Mucosa of stomach (tissue), 1 donor: ENCODE measurements around the gene ITCH.
A peak's percentile ranks its signal among the peaks of the same experiment; 100 is the strongest.

Source experiments
- H3K27me3 ChIP-seq: one replicate; pipeline ENCODE4 v1.7.0; 2013; ENCODE audit warnings: mild to moderate bottlenecking, low read length; ENCODE audit not compliant: control insufficient read depth, insufficient read depth
- H3K36me3 ChIP-seq: one replicate; pipeline ENCODE4 v1.7.0; 2013; ENCODE audit warnings: low read length; ENCODE audit not compliant: control insufficient read depth, insufficient read depth
- H3K4me1 ChIP-seq: one replicate; pipeline ENCODE4 v1.7.0; 2013; ENCODE audit warnings: mild to moderate bottlenecking, low read length; ENCODE audit not compliant: control insufficient read depth, insufficient read depth
- H3K4me3 ChIP-seq: one replicate; pipeline ENCODE4 v1.7.0; 2013; ENCODE audit warnings: low read length
- H3K9ac ChIP-seq: one replicate; pipeline ENCODE4 v1.7.0; 2013; ENCODE audit warnings: mild to moderate bottlenecking, low read length, moderate library complexity
- H3K9me3 ChIP-seq: one replicate; pipeline ENCODE4 v1.7.0; 2013; ENCODE audit warnings: mild to moderate bottlenecking, low read length, moderate library complexity; ENCODE audit not compliant: control insufficient read depth
- donor health status: Pancreatic carcinoma.

ITCH gene

DNA sequence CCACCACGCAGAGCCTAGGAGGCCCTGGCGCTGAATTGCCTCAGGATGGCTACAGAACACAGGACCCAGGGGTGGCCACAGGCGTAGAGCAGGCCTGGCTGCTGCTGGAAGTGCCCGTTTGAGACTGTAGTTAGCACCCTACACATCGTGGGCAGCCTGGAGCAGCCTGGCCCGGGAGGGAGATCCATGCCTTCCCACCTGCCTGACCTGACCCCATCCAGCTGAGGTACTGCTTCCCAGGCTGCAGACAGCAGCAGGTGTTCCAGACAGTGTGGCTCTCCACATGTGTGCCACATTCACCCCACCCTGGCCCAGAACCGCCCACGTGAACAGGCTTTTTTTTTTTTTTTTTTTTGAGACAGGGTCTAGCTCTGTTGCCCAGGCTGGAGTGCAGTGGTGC lies 174.6 kb downstream of the ITCH start:
- H3K4me3 ChIP-seq = no peak overlapping the region
- H3K27me3 ChIP-seq = no peaks in the 10 kb centered on the region
- H3K9ac ChIP-seq = no peak overlapping the region
- H3K9me3 ChIP-seq = no peaks in the 10 kb centered on the region
- no peaks in the 10 kb centered on the region for H3K4me1 ChIP-seq
- H3K36me3 ChIP-seq = peaks cover 27% of the 10 kb centered on the region

DNA sequence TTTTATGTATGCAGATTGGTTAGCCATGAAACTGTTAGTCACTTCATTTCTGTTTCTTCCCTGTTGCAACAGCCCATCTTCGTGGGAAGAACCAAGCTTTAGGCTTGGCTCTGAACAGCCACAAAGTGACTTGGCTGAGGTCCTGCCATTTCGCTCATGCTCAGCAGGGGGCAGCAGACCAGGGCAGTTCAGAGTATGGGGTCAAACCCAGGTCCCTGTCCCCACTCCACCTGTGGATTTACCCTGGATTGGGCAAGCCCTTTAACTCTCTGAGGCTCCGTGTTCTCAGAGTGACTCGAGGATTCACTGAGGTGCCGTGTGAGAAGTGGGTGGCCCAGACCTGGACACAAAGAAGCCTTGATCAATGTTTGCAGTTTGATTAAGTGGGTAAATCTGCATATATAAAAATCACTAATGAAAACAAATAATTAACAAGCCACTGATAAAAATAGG lies 175.6 kb downstream of the ITCH start:
- Histone ChIP-seq H3K27me3 (no peaks in the 10 kb centered on the region), H3K9ac (no peak overlapping the region), H3K4me1 (no peaks in the 10 kb centered on the region), H3K36me3 (peaks cover 27% of the 10 kb centered on the region), H3K9me3 (no peaks in the 10 kb centered on the region), H3K4me3 (no peak overlapping the region)

DNA sequence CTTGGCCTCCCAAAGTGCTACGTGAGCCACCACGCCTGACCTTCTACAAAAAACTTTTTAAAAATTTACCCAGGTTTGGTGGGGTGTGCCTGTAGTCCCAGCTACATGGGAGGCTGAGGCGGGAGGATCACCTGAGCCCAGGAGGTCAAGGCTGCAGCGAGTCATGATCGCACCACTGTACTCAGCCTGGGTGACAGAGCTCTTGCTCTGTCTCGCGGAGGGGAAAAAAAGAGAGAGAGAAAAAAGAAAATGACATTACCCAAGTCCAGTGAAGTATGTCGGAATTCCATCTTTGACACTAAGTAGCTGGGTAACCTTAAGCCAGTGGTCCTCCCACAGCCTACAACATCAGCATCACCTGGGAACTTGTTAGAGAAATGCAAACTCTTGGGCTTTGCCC lies 176.7 kb downstream of the ITCH start:
- Histone ChIP-seq H3K9me3 (no peaks in the 10 kb centered on the region), H3K4me1 (no peaks in the 10 kb centered on the region), H3K9ac (no peak overlapping the region), H3K36me3 (peaks cover 23% of the 10 kb centered on the region), H3K4me3 (no peak overlapping the region), H3K27me3 (no peaks in the 10 kb centered on the region)

DNA sequence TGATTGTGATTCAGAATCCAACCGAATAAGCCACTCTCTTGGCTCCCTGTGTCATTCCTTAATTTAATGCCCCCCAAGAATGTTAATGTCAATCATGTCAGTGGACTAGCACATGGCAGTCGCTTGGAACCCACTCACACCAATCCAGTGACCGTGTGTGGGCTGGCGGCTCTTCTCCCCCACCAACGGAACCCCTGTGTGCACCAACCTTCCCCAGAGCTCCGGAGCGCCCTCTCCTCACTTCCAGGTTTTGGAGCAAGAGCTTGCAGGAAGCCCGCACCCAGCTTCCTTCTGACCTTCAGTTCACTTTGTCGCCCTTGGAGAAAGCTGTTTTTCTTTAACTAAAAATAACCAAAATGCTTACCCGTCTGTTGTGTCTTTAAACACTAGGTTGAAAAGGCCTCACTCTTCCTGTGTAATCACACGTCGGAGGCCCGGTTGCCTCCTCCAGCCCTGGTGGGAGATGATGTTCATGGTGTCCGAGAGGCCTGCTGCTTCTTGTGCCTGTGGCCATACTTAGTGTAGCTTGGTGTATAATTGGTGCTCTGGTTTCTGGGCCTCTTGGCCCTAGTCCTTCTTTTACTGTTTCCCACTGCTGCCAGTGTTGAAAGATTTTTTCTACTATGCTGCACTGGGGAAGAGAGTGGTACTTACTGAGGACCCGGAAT lies 177.7 kb downstream of the ITCH start:
- no peak overlapping the region for H3K4me3 ChIP-seq
- no peak overlapping the region for H3K9ac ChIP-seq
- H3K4me1 ChIP-seq = no peaks in the 10 kb centered on the region
- no peaks in the 10 kb centered on the region for H3K9me3 ChIP-seq
- peaks cover 15% of the 10 kb centered on the region for H3K36me3 ChIP-seq
- no peaks in the 10 kb centered on the region for H3K27me3 ChIP-seq

DNA sequence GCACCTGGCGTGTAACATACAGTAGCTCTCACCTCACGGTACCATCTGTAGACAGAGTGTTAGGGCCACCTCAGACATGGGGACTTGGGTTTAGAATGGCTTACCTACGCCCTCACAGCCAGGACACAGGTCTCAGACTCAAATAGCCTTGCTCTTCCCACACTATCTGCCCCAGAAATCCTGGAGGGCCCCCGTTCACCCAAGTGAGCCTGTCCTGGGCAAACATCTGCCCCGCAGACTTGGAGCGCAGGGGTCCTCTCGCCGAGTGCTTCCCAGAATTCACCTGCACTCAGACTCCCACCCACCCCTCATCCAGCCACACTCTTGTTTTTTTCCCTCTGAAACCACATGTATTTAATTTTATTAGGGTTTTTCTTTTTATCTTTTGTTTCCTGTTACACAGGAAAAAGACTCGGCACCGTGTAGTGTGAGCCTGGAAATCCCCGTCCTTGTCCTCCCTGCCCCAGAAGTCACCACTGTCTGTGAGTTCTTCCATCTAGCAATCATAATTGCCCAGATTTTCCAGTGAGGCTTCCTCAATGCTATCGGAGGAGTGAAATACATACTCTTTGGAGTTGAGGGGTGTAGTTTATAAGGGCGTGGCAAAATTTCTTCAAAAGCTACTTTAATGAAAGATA lies 178.3 kb downstream of the ITCH start:
- H3K4me1 ChIP-seq = no peaks in the 10 kb centered on the region
- H3K27me3 ChIP-seq = no peaks in the 10 kb centered on the region
- H3K36me3 ChIP-seq = peaks cover 9% of the 10 kb centered on the region
- no peaks in the 10 kb centered on the region for H3K9me3 ChIP-seq
- H3K4me3 ChIP-seq = no peak overlapping the region
- H3K9ac ChIP-seq = no peak overlapping the region

DNA sequence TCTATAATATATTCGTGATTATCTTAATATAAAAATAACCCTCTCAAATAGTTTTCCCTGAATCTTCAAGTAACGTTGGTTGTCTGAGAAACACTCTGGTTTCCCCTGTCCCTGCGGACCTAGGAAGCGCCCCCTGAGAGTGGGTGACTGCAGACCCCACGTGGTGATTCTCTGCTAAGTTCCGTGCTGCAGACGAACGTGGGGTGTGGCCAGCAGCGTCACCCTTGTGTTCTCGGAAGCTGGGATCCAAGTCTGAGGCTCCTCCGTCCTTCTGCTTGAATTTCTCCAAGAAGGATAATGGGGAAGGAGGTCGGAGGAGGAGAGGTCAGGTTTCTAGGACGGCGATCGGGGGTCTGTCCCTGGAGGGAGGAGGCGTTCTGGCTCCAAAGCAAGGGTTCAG lies 178.8 kb downstream of the ITCH start:
- H3K27me3 ChIP-seq = no peaks in the 10 kb centered on the region
- H3K9ac ChIP-seq = no peak overlapping the region
- no peaks in the 10 kb centered on the region for H3K4me1 ChIP-seq
- no peak overlapping the region for H3K4me3 ChIP-seq
- no peaks in the 10 kb centered on the region for H3K9me3 ChIP-seq
- H3K36me3 ChIP-seq = peaks cover 9% of the 10 kb centered on the region

DNA sequence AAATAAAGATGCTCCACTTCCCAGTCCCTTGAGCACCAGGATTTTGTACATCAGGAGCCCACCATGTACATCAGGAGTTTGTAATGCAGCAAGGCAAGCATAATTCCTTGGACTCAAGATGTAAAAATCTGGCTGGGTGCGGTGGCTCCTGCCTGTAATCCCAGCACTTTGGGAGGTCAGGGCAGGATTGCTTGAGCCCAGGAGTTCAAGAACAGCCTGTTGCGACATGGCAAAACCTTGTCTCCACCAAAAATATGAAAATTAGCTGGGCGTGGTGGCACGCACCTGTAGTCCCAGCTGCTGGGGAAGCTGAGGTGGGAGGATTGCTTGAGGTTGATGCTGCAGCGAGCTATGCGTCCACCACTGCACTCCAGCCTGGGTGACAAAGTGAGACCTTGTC lies 179.4 kb downstream of the ITCH start:
- Histone ChIP-seq H3K27me3 (no peaks in the 10 kb centered on the region), H3K9ac (no peak overlapping the region), H3K4me1 (no peaks in the 10 kb centered on the region), H3K4me3 (no peak overlapping the region), H3K9me3 (no peaks in the 10 kb centered on the region), H3K36me3 (peaks cover 9% of the 10 kb centered on the region)

DNA sequence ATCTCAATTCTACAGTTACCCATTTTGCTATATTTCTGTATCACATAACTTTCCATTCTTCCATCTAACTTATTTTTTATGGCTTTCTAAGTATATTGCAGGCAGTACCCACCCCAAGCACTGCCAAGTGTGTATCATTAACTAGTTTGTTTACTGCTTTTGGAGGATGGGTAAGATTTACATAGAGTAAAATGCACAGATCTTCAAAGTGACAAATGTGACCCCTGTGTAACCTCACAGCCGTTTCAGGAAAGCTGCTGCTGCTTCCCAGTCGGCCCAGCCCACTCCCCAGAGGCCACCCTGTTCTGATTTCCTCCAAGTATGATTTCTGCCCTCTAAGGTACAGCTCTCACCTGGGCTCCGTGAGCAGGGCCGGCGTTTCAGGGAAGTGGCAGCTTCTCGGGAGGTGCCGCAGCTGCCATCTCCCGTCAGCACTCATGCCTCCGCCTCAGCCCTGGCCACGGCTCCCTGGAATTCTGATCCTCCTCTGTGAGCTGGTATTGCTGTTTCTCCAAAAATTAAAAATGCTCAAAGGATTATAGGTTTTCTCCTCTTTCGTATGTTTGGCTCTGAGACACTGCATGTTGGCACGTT lies 180.5 kb downstream of the ITCH start:
- Histone ChIP-seq H3K27me3 (no peaks in the 10 kb centered on the region), H3K36me3 (peaks cover 9% of the 10 kb centered on the region), H3K4me1 (no peaks in the 10 kb centered on the region), H3K9me3 (no peaks in the 10 kb centered on the region), H3K4me3 (no peak overlapping the region), H3K9ac (no peak overlapping the region)

DNA sequence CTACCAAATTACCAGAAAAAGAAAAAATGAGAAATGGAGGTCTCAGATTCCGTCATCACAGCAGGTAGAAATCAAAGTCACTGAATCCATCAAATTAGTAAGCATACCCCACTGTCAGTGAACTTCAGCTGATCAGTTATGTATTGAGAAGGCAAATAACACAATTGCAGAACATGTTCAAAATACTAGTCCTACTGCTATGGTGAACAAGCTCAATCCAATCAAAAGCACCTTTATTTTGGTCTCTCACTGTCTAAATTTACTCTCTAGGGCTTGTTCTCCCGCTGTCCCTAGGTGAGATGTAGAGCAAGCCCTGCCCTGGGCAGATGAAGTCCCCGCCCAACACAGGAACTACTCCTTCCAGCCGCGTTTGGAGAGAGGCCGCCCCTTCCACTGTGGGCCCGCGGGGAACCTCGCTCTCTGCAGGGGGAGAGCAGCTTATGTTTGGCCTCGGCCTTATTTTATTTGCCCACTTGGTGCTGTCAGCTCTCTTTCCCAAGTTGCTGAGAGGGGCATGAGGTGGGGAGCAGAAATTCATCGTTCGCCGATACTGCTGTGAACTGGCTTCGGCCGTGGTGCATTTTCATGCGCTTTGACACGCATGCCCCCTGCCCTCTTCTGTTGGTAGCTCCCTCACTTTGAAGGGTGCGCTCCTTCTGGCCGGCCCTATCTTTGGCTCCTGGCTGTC lies 181.2 kb downstream of the ITCH start:
- Histone ChIP-seq H3K4me1 (peaks cover 3% of the 10 kb centered on the region), H3K9ac (peak overlapping the region; percentile 1), H3K9me3 (no peaks in the 10 kb centered on the region), H3K4me3 (no peak overlapping the region), H3K36me3 (peaks cover 9% of the 10 kb centered on the region), H3K27me3 (no peaks in the 10 kb centered on the region)

DNA sequence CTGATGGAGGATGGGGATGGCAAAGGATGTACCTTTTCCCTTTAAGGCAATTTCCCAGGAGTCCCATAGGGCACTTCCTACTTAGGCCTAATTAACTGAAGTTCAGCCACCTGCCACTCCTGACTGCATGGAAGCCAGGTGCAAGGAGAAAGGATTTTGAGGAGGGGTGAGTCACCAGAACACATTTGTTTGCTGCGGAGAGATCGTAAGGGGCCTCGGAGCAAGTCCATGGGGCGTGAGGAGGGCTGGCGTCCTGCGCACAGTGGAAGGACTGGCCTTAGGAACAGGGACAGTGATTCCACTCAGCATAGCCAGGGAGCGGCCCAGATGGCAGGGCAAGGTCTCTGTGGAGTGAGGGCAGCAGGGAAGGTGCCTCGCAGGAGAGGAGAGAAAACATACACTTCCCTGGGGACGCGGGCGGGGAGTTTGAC lies 183.7 kb downstream of the ITCH start:
- Histone ChIP-seq H3K4me1 (peaks cover 14% of the 10 kb centered on the region), H3K27me3 (no peaks in the 10 kb centered on the region), H3K9me3 (no peaks in the 10 kb centered on the region), H3K4me3 (no peak overlapping the region), H3K9ac (peak overlapping the region; percentile 47), H3K36me3 (no peaks in the 10 kb centered on the region)

DNA sequence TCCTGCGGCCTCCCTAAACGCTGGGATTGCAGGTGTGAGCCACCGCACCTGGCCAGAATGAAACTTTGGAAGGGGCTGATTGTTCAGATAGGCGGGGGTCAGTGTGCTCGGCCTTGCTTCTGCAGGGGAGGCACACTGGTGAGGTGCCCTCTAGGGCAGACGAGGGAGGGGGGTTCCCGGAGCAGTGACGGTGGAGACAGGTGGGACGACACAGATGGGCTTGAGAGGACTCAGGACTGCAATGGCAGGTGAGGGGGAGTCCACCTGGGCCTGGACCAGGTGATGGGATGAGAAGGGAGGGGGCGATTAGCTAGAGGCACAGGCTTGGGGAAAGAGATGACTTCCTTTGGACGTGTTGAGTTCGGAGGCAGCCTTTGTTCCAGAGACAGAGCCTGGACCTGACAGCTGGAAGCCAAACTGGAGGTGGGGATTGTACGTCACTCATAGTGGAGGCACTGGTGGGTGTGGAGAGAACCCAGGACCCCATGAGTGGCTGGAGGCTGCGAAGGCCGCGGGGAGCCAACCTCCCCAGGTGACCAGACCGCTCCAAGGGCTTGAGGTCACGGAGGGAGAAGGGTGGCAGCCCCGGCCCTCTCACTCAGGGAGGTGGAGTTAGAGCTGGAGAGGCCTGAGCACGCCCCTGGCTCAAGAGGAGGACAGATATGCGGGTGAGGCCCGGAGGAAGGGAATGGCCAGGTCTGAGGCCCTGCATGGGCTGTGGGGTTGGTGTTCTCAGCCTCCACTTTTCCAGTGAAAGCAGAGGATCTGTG lies 185.0 kb downstream of the ITCH start:
- no peak overlapping the region for H3K4me3 ChIP-seq
- no peaks in the 10 kb centered on the region for H3K36me3 ChIP-seq
- no peaks in the 10 kb centered on the region for H3K9me3 ChIP-seq
- H3K9ac ChIP-seq = no peak overlapping the region
- peaks cover 15% of the 10 kb centered on the region for H3K4me1 ChIP-seq
- no peaks in the 10 kb centered on the region for H3K27me3 ChIP-seq
